Pancreas (tissue), 10 donors: ENCODE data around the gene CUL3. TPM values are rescaled to one million over a fixed set of nuclear protein-coding genes. Genes with fewer than 3 reads are reported as not detected.

Experiments
- ATAC-seq, 4 donors: fragments of 200-7000 bp; cut with Tn5 transposase; one replicate each; pipeline versions ENCODE4 v1.8.0 to v1.9.1; 2020; ENCODE audit warnings: mild to moderate bottlenecking in 4 of 4, moderate library complexity in 4 of 4
- DNase-seq, 6 donors: peaks; one replicate each; pipeline ENCODE4 v3.0.0-alpha.2; 2020
- FAIRE-seq: peaks from 2 replicates; lab custom pipeline; 2012; peaks lifted over from hg19 to GRCh38; lab: Jason Lieb, UNC
- H3K27ac ChIP-seq, 4 donors: fragments of 200-600 bp; sonication (generic); 1 replicate in 3 of 4; 2 replicates in 1 of 4; pipeline versions ENCODE4 v1.5.0 to v1.8.0; 2020
- H3K27me3 ChIP-seq, 4 donors: fragments of 200-600 bp; one replicate each; pipeline ENCODE4 v1.8.0; 2021
- H3K36me3 ChIP-seq, 3 donors: fragments of 200-600 bp; sonication (generic) in 1 of 3; one replicate each; pipeline versions ENCODE4 v1.5.0 to v1.8.0; 2020 to 2021
- H3K4me1 ChIP-seq, 3 donors: fragments of 200-600 bp; one replicate each; pipeline ENCODE4 v1.8.0; 2021
- H3K4me3 ChIP-seq, 4 donors: fragments of 200-600 bp; sonication (generic) in 2 of 4; one replicate each; pipeline versions ENCODE4 v1.5.0 to v1.8.0; 2020 to 2021
- H3K9me3 ChIP-seq, 4 donors: fragments of 200-600 bp; one replicate each; pipeline ENCODE4 v1.8.0; 2021
- CTCF ChIP-seq, 4 donors: fragments of 200-600 bp; sonication (generic) in 3 of 4; IDR thresholded peaks; one replicate each; pipeline versions ENCODE4 v1.5.0 to v1.8.0; 2021; ENCODE audit warnings: antibody characterized with exemption in 4 of 4
- WGBS, 2 donors: extraction: QIAGEN DNeasy Blood & Tissue Kit; methylation state at CpG; one replicate each; pipeline ENCODE4 v1.1.7; 2013; 5-methylcytosine and 5-hydroxymethylcytosine counted together
- intact Hi-C, 3 donors: fragments of 100-400 bp; cut with DNase I; formaldehyde crosslinking; loops; one replicate each; pipeline versions ENCODE4 v1.11.1 to v1.14.2; 2022
- polyA plus RNA-seq, 2 donors: library from polyadenylated mRNA; stranded (reverse); fragments of 200-250 nt; gene quantifications; one replicate each; pipeline ENCODE4 v1.2.3, GENCODE V29; 2013
- total RNA-seq, 6 donors: library from RNA; stranded (reverse); fragmentation: NEBNext Ultra II Directional in 4 of 6; extraction: Animal tissue kit (Norgen Biotek cat#: 25700) in 4 of 6; gene quantifications; one replicate each; pipeline versions ENCODE4 v1.2.1 to v1.2.4, GENCODE V29; 2021 to 2023
- donor health status: healthy with polysubstance abuse.
- donor health status: DM: no; HTN: no; CAD: no; lungs with moderate emphysema.
- donor health status: DM: no; HTN: no; CAD: no.
- donor health status: control.
- donor health status: control.
- donor health status: Bipolar disorder and iron deficiency.
- donor health status: DM: yes; HTN: yes; CAD: no.
- donor health status: DM: no; HTN: no; CAD: no.
- donor health status: DM: no; HTN: no; CAD: no.
- donor health status: DM: yes; HTN: yes; CAD: no.

CUL3 gene
- total and polyA plus RNA-seq, 8 donors: 32.2 to 49.5 (median 37.6) TPM

GRCh38 chr2:224429441-224429810 lies 155.7 kb downstream of the CUL3 start:
- 57 to 78% methylated on average over 2 of the region's 2 CpGs for WGBS, 2 donors
- Histone ChIP-seq H3K27me3 (no peaks in the 10 kb centered on the region), H3K36me3 (no peaks in the 10 kb centered on the region), H3K9me3 (no peaks in the 10 kb centered on the region), H3K4me1 (no peaks in the 10 kb centered on the region), H3K27ac (no peak overlapping the region), H3K4me3 (no peak overlapping the region)
- no peak for DNase-seq
- no peak for ATAC-seq
- intact Hi-C loops: no loop called here
- no peak for TF ChIP-seq CTCF (IDR thresholded peaks at IDR 0.05)
- FAIRE-seq: no peak

GRCh38 chr2:224428787-224429440 lies 156.2 kb downstream of the CUL3 start:
- DNase-seq (no peak), ATAC-seq (no peak), FAIRE-seq (no peak)
- Histone ChIP-seq H3K9me3 (no peaks in the 10 kb centered on the region), H3K36me3 (no peaks in the 10 kb centered on the region), H3K4me1 (no peaks in the 10 kb centered on the region), H3K4me3 (no peak overlapping the region), H3K27me3 (no peaks in the 10 kb centered on the region), H3K27ac (no peak overlapping the region)
- no peak for TF ChIP-seq CTCF (IDR thresholded peaks at IDR 0.05)
- WGBS, 2 donors: 80 to 93% methylated on average over 3 of the region's 3 CpGs
- intact Hi-C loops: no loop called here

GRCh38 chr2:224427471-224427870 lies 157.7 kb downstream of the CUL3 start:
- intact Hi-C loops: no loop called here
- Histone ChIP-seq H3K27ac (no peak overlapping the region), H3K27me3 (no peaks in the 10 kb centered on the region), H3K9me3 (no peaks in the 10 kb centered on the region), H3K4me1 (no peaks in the 10 kb centered on the region), H3K36me3 (no peaks in the 10 kb centered on the region), H3K4me3 (no peak overlapping the region)
- TF ChIP-seq CTCF (IDR thresholded peaks at IDR 0.05): no peak
- FAIRE-seq (no peak), ATAC-seq (no peak), DNase-seq (no peak)
- WGBS, 2 donors: 68 to 69% methylated on average over 4 of the region's 4 CpGs

GRCh38 chr2:224426656-224427055 lies 158.5 kb downstream of the CUL3 start:
- WGBS, 2 donors: 65 to 66% methylated on average over 3 of the region's 3 CpGs
- H3K36me3 ChIP-seq: no peaks in the 10 kb centered on the region
- ATAC-seq (no peak), FAIRE-seq (no peak), DNase-seq (no peak)
- H3K27me3 ChIP-seq: no peaks in the 10 kb centered on the region
- intact Hi-C loops: no loop called here
- H3K9me3 ChIP-seq: no peaks in the 10 kb centered on the region
- H3K27ac ChIP-seq: no peak overlapping the region
- no peaks in the 10 kb centered on the region for H3K4me1 ChIP-seq
- TF ChIP-seq CTCF (IDR thresholded peaks at IDR 0.05): no peak
- no peak overlapping the region for H3K4me3 ChIP-seq

- H3K36me3 ChIP-seq: no peaks in the 10 kb centered on the region
- H3K4me1 ChIP-seq: no peaks in the 10 kb centered on the region
- H3K4me3 ChIP-seq: no peak overlapping the region
- FAIRE-seq (no peak), DNase-seq (no peak), ATAC-seq (no peak)
- WGBS, 2 donors: 74 to 75% methylated on average over 2 of the region's 2 CpGs
- TF ChIP-seq CTCF (IDR thresholded peaks at IDR 0.05): no peak
- H3K9me3 ChIP-seq: no peaks in the 10 kb centered on the region
- intact Hi-C loops: no loop called here
- no peaks in the 10 kb centered on the region for H3K27me3 ChIP-seq
- no peak overlapping the region for H3K27ac ChIP-seq
These were observed 164.1 kb downstream of the CUL3 start for GRCh38 chr2:224421065-224421464.
